ENCODE measurements around the gene TENT4A. TPM values are rescaled to one million over a fixed set of nuclear protein-coding genes. Genes with fewer than 3 reads are reported as not detected.

The TENT4A gene
- total and polyA plus RNA-seq, 2 of the 13 experiments (the other 11 are each of a cell fraction or from before 2014, with no cell fraction given) = 6.3 to 13.3 TPM

GRCh38 chr5:6687505-6687904 lies 25.7 kb upstream of the TENT4A start (continued):
- no peak for TF ChIP-seq KMT2A (CRISPR knock-in tag; IDR thresholded peaks at IDR 0.05)

- H3K9ac ChIP-seq (ENCODE audit: insufficient read depth, low read depth, low read length) = no peak overlapping the region
- in situ Hi-C loops (cut with HindIII; ENCODE audit: extremely low pct_ligation_motif_present, low pct_unique_long_range_greater_than_20kb) = no loop called here
- H3K4me3 ChIP-seq (replicated peaks in 1 of 3; ENCODE audit: insufficient read depth in 1 of 3, low read depth in 2 of 3, low read length in 3 of 3) = no peak overlapping the region
- WGBS (ENCODE audit: low lambda C conversion rate) = 0% methylated on average over 1 of the region's 1 CpG
- intact Hi-C loops (cut with micrococcal nuclease; ENCODE audit: unreplicated experiment) = no loop called here
- H3K4me1 ChIP-seq (ENCODE audit: insufficient read depth, low read length) = no peaks in the 10 kb centered on the region
- H3K27ac ChIP-seq (ENCODE audit: extremely low read length, insufficient read depth, low read length) = no peak overlapping the region
- ATAC-seq = no peak
- no peaks in the 10 kb centered on the region for H3K9me3 ChIP-seq (ENCODE audit: low read length)
- ChIA-PET POLR2A (no interaction called here), CTCF (ENCODE audit: low intra/inter-chr PET ratio, low total read pairs) (no interaction called here)
- FAIRE-seq = no peak
- H3K27me3 ChIP-seq (ENCODE audit: control insufficient read depth in 1 of 2, insufficient read depth in 2 of 2, low read length in 2 of 2) = no peaks in the 10 kb centered on the region
- no peaks in the 10 kb centered on the region for H3K36me3 ChIP-seq (replicated peaks in 1 of 2; ENCODE audit: control insufficient read depth in 1 of 2, insufficient read depth in 2 of 2, low read length in 2 of 2)
- TF ChIP-seq ZNF484 (CRISPR knock-in tag; IDR thresholded peaks at IDR 0.05; ENCODE audit: borderline replicate concordance, low read depth) (no peak), EZH2 (conservative IDR thresholded peaks at IDR 0.05; ENCODE audit: low read depth, low read length) (no peak), ZFP36L2 (CRISPR knock-in tag; IDR thresholded peaks at IDR 0.05) (no peak), ZC3H13 (CRISPR knock-in tag; IDR thresholded peaks at IDR 0.05) (no peak), HCFC1 (IDR thresholded peaks at IDR 0.05; ENCODE audit: low read depth, low read length) (no peak), HOXA9 (CRISPR knock-in tag; IDR thresholded peaks at IDR 0.05; ENCODE audit: borderline replicate concordance) (no peak), ZNF383 (CRISPR knock-in tag; IDR thresholded peaks at IDR 0.05; ENCODE audit: borderline replicate concordance) (no peak), YEATS4 (CRISPR knock-in tag; IDR thresholded peaks at IDR 0.05; ENCODE audit: borderline replicate concordance) (no peak), PHF21A (CRISPR knock-in tag; IDR thresholded peaks at IDR 0.05) (no peak), HNRNPLL (IDR thresholded peaks at IDR 0.05; ENCODE audit: low read depth, low read length, poor library complexity, severe bottlenecking) (no peak), THAP8 (CRISPR knock-in tag; IDR thresholded peaks at IDR 0.05; ENCODE audit: borderline replicate concordance) (no peak), MATR3 (CRISPR knock-in tag; IDR thresholded peaks at IDR 0.05) (no peak)
- H2AFZ ChIP-seq (ENCODE audit: low read length) = no peak overlapping the region
- H4K20me1 ChIP-seq (ENCODE audit: insufficient read depth, low read length) = no peaks in the 10 kb centered on the region
- DNase-seq (ENCODE audit: low spot score) = no peak
- H3K79me2 ChIP-seq (ENCODE audit: insufficient read depth, low read length) = no peaks in the 10 kb centered on the region
- H3K4me2 ChIP-seq (ENCODE audit: low read depth, low read length) = no peak overlapping the region
- no TSS peak for BruUV-seq (replicated peaks)
Observed at GRCh38 chr5:6692906-6693305, 20.3 kb upstream of the TENT4A start.

Measured in HepG2 (cell line).